ENCODE data around the gene FXYD7. TPM values are rescaled to one million over a fixed set of nuclear protein-coding genes. Genes with fewer than 3 reads are reported as not detected.

The FXYD7 gene
- total and polyA plus RNA-seq, 10 donors: 1.2 to 4.4 (median 2.3) TPM; not detected in 1

GRCh38 chr19:35166100-35167063 lies 23.3 kb downstream of the FXYD7 start:
- Histone ChIP-seq H3K27me3 (replicated peaks in 1 of 7) (no peaks in the 10 kb centered on the region), H3K9me3 (peaks cover 0 to 40% (median 23%) of the 10 kb centered on the region in 8 donors), H3K4me3 (no peak overlapping the region), H3K4me1 (peaks cover 0 to 35% (median 20%) of the 10 kb centered on the region in 6 donors), H3K27ac (peak overlapping the region in 7 of 8 donors; percentile 37 to 88 (median 57)), H3K36me3 (peaks cover 20 to 99% (median 77%) of the 10 kb centered on the region in 6 donors)
- intact Hi-C loops (cut with DNase I; ENCODE audit: low total_unique reads): no loop called here
- no peak for DNase-seq
- WGBS, 5 donors: 92 to 99% (median 97%) methylated on average over 7 of the region's 7 CpGs
- TF ChIP-seq POLR2A (IDR thresholded peaks at IDR 0.05): no peak
- no peak for TF ChIP-seq POLR2AphosphoS5 (IDR thresholded peaks at IDR 0.05)
- no peak for TF ChIP-seq CTCF (IDR thresholded peaks at IDR 0.05 in 8 of 11, conservative IDR thresholded peaks at IDR 0.05 in 3 of 11)

- TF ChIP-seq POLR2AphosphoS5 (IDR thresholded peaks at IDR 0.05) (no peak), CTCF (IDR thresholded peaks at IDR 0.05 in 8 of 11, conservative IDR thresholded peaks at IDR 0.05 in 3 of 11) (no peak), POLR2A (IDR thresholded peaks at IDR 0.05) (no peak)
- peak overlapping the region; percentile 37 to 88 (median 55) for H3K27ac ChIP-seq
- peaks cover 10 to 46% (median 31%) of the 10 kb centered on the region in 6 donors for H3K4me1 ChIP-seq
- DNase-seq: no peak
- H3K9me3 ChIP-seq: peaks cover 0 to 30% (median 14%) of the 10 kb centered on the region in 8 donors
- H3K36me3 ChIP-seq: peaks cover 14 to 99% (median 66%) of the 10 kb centered on the region in 6 donors
- H3K27me3 ChIP-seq (replicated peaks in 1 of 7): no peaks in the 10 kb centered on the region
- 55 to 69% (median 60%) methylated on average over 5 of the region's 5 CpGs for WGBS, 5 donors
- H3K4me3 ChIP-seq: no peak overlapping the region
- intact Hi-C loops (cut with DNase I; ENCODE audit: low total_unique reads): no loop called here
Measured at GRCh38 chr19:35167251-35168119, 24.4 kb downstream of the FXYD7 start.

GRCh38 chr19:35168196-35168595 lies 25.1 kb downstream of the FXYD7 start:
- no peak overlapping the region for H3K4me3 ChIP-seq
- H3K27ac ChIP-seq: peak overlapping the region in 6 of 8 donors; percentile 37 to 88 (median 64)
- peaks cover 11 to 51% (median 35%) of the 10 kb centered on the region in 6 donors for H3K4me1 ChIP-seq
- intact Hi-C loops (cut with DNase I; ENCODE audit: low total_unique reads): no loop called here
- H3K27me3 ChIP-seq (replicated peaks in 1 of 7): no peaks in the 10 kb centered on the region
- WGBS, 5 donors: 77 to 87% (median 83%) methylated on average over 3 of the region's 3 CpGs
- no peak for DNase-seq
- H3K9me3 ChIP-seq: peaks cover 0 to 26% (median 13%) of the 10 kb centered on the region in 8 donors
- peaks cover 9 to 95% (median 59%) of the 10 kb centered on the region in 6 donors for H3K36me3 ChIP-seq
- TF ChIP-seq POLR2AphosphoS5 (IDR thresholded peaks at IDR 0.05) (peak in 1 of 3 donors; percentile 23), CTCF (IDR thresholded peaks at IDR 0.05 in 8 of 11, conservative IDR thresholded peaks at IDR 0.05 in 3 of 11) (no peak)
